OCI-LY1 (cell line): ENCODE measurements around the gene RGL4.

ENCODE experiments used
- H2AFZ ChIP-seq: fragments of 200-600 bp; sonication (generic), shearing (Covaris generic); 2 replicates; pipeline ENCODE4 v1.6.0; 2014; ENCODE audit warnings: antibody characterized with exemption, mild to moderate bottlenecking, low read length
- H3F3A ChIP-seq: fragments of 200-600 bp; sonication (generic), shearing (Covaris generic); 2 replicates; pipeline ENCODE4 v1.6.0; 2014; ENCODE audit warnings: mild to moderate bottlenecking, antibody characterized with exemption, low read length, moderate library complexity; ENCODE audit not compliant: insufficient read depth
- H3K27ac ChIP-seq: fragments of 200-600 bp; sonication (generic); 2 replicates; pipeline ENCODE4 v1.5.1; 2014; ENCODE audit warnings: low read length, mixed run types, mild to moderate bottlenecking, low read depth; ENCODE audit not compliant: poor library complexity, severe bottlenecking
- H3K27me3 ChIP-seq: fragments of 200-600 bp; sonication (generic); 2 replicates; pipeline ENCODE4 v1.6.0; 2014; ENCODE audit warnings: antibody characterized with exemption, mild to moderate bottlenecking, low read length, moderate library complexity; ENCODE audit not compliant: insufficient read depth
- H3K36me3 ChIP-seq: fragments of 200-600 bp; sonication (generic); 2 replicates; pipeline ENCODE4 v1.6.1; 2014; ENCODE audit warnings: mild to moderate bottlenecking, antibody characterized with exemption, low read length, moderate library complexity, mixed read lengths; ENCODE audit not compliant: insufficient read depth
- H3K4me1 ChIP-seq: fragments of 200-600 bp; sonication (generic); 2 replicates; pipeline ENCODE4 v1.5.1; 2014; ENCODE audit warnings: mild to moderate bottlenecking, low read length, moderate library complexity; ENCODE audit not compliant: insufficient read depth, severe bottlenecking
- H3K4me2 ChIP-seq: fragments of 200-600 bp; sonication (generic), shearing (Covaris generic); 2 replicates; pipeline ENCODE4 v1.6.1; 2014; ENCODE audit warnings: low read length
- H3K4me3 ChIP-seq: fragments of 200-600 bp; sonication (generic); 2 replicates; pipeline ENCODE4 v1.5.1; 2014; ENCODE audit warnings: low read length, low read depth, mild to moderate bottlenecking, mixed read lengths; ENCODE audit not compliant: poor library complexity, severe bottlenecking
- H3K79me2 ChIP-seq: fragments of 200-600 bp; shearing (Covaris generic); 2 replicates; pipeline ENCODE4 v1.6.1; 2016; ENCODE audit warnings: mixed run types, low read length, mixed read lengths; ENCODE audit not compliant: insufficient read depth
- H3K9ac ChIP-seq: fragments of 200-600 bp; sonication (generic), shearing (Covaris generic); 2 replicates; pipeline ENCODE4 v1.6.1; 2014; ENCODE audit warnings: mild to moderate bottlenecking, low read length, mixed read lengths
- H3K9me2 ChIP-seq: fragments of 200-600 bp; sonication (generic), shearing (Covaris generic); 2 replicates; pipeline ENCODE4 v1.6.1; 2014; ENCODE audit warnings: low read depth, mild to moderate bottlenecking, low read length, mixed read lengths
- H3K9me3 ChIP-seq: fragments of 200-600 bp; shearing (Covaris generic); 2 replicates; pipeline ENCODE4 v1.6.1; 2014; ENCODE audit warnings: low read length, mixed read lengths
- H4K20me1 ChIP-seq: fragments of 200-600 bp; sonication (generic), shearing (Covaris generic); 2 replicates; pipeline ENCODE4 v1.6.0; 2016; ENCODE audit warnings: mild to moderate bottlenecking, low read length; ENCODE audit not compliant: insufficient read depth
- CTCF ChIP-seq: fragments of 200-600 bp; sonication (generic), shearing (Covaris generic); IDR thresholded peaks from 2 replicates; pipeline ENCODE4 v1.5.1; 2017; ENCODE audit warnings: mild to moderate bottlenecking, antibody characterized with exemption, low read length, moderate library complexity, mixed read lengths
- EZH2 ChIP-seq: fragments of 200-600 bp; sonication (generic), shearing (Covaris generic); IDR thresholded peaks from 2 replicates; pipeline ENCODE4 v1.8.0; 2017; ENCODE audit warnings: borderline replicate concordance, mixed run types, mild to moderate bottlenecking, antibody characterized with exemption, low read length, moderate library complexity, mixed read lengths

Gene RGL4

DNA sequence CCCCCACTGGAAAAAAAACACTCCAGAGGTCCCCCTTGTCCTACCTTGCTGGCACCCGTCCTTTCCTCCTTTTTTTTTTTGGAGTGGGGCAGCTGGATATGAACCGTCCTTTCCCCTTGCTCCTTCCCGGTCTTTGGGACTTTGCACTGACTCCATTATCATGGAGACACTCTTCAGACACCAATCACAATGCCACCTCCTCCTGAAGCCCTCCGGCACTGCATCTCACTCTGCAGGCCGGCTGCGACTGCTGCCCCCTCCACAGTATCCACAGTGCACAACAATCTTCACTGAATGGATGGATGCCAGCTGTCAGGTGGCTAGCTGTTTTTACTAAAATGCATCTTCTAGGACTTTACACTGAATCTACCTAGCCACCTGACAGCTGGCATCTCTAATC, 12.7 kb upstream of the RGL4 start:
- H3K4me2 ChIP-seq, result no peak overlapping the region
- H3F3A ChIP-seq, result no peaks in the 10 kb centered on the region
- H3K27me3 ChIP-seq, result no peaks in the 10 kb centered on the region
- no peaks in the 10 kb centered on the region for H3K9me3 ChIP-seq
- H2AFZ ChIP-seq, result no peak overlapping the region
- no peaks in the 10 kb centered on the region for H4K20me1 ChIP-seq
- no peak overlapping the region for H3K4me3 ChIP-seq
- H3K79me2 ChIP-seq, result no peaks in the 10 kb centered on the region
- H3K4me1 ChIP-seq, result no peaks in the 10 kb centered on the region
- H3K9ac ChIP-seq, result no peak overlapping the region
- H3K27ac ChIP-seq, result no peak overlapping the region
- peaks cover 9% of the 10 kb centered on the region; the same call in 1 of the 2 replicates for H3K36me3 ChIP-seq
- TF ChIP-seq CTCF (no peak), EZH2 (no peak)
- no peaks in the 10 kb centered on the region for H3K9me2 ChIP-seq

- Histone ChIP-seq H3K27ac (no peak overlapping the region), H3K36me3 (peaks cover 15% of the 10 kb centered on the region; the same call in 1 of the 2 replicates), H3K9me3 (no peaks in the 10 kb centered on the region), H3K79me2 (no peaks in the 10 kb centered on the region), H4K20me1 (no peaks in the 10 kb centered on the region), H3K9me2 (no peaks in the 10 kb centered on the region), H3K27me3 (no peaks in the 10 kb centered on the region), H3K4me1 (no peaks in the 10 kb centered on the region), H3K4me3 (no peak overlapping the region), H3K9ac (no peak overlapping the region), H3F3A (no peaks in the 10 kb centered on the region), H2AFZ (no peak overlapping the region), H3K4me2 (no peak overlapping the region)
- TF ChIP-seq EZH2 (no peak), CTCF (no peak)
Observed at GRCh38 chr22:23681026-23681809, 9.6 kb upstream of the RGL4 start.

- H3K9me3 ChIP-seq, result no peaks in the 10 kb centered on the region
- H3K27ac ChIP-seq, result no peak overlapping the region
- H3K9me2 ChIP-seq, result no peaks in the 10 kb centered on the region
- no peaks in the 10 kb centered on the region for H3F3A ChIP-seq
- TF ChIP-seq EZH2 (no peak), CTCF (no peak)
- H3K4me2 ChIP-seq, result no peak overlapping the region
- H3K9ac ChIP-seq, result no peak overlapping the region
- H3K4me3 ChIP-seq, result no peak overlapping the region
- H3K27me3 ChIP-seq, result no peaks in the 10 kb centered on the region
- H3K4me1 ChIP-seq, result no peaks in the 10 kb centered on the region
- peaks cover 15% of the 10 kb centered on the region; the same call in 1 of the 2 replicates for H3K36me3 ChIP-seq
- no peaks in the 10 kb centered on the region for H4K20me1 ChIP-seq
- H2AFZ ChIP-seq, result no peak overlapping the region
- no peaks in the 10 kb centered on the region for H3K79me2 ChIP-seq
Observed at GRCh38 chr22:23682077-23682476, 8.7 kb upstream of the RGL4 start.
